ENCODE measurements around the gene OTUB2. TPM values are rescaled to one million over a fixed set of nuclear protein-coding genes. Genes with fewer than 3 reads are reported as not detected.

The OTUB2 gene
- total RNA-seq, 1 donor from 2014 or later: 0.27 TPM

GRCh38 chr14:94050231-94050880 lies 24.2 kb downstream of the OTUB2 start:
- TF ChIP-seq CTCF (IDR thresholded peaks at IDR 0.05; ENCODE audit: borderline replicate concordance): no peak
- Histone ChIP-seq H3K4me3 (no peak overlapping the region), H3K36me3 (peaks cover 98% of the 10 kb centered on the region), H3K4me1 (peaks cover 48% of the 10 kb centered on the region), H3K27ac (replicated peaks) (peak overlapping the region; percentile 47), H3K27me3 (ENCODE audit: low read depth) (no peaks in the 10 kb centered on the region), H3K9me3 (replicated peaks) (no peaks in the 10 kb centered on the region)
- DNase-seq: peak; percentile 81
- intact Hi-C loops (cut with micrococcal nuclease): no loop called here

- peak; percentile 46 for DNase-seq
- H3K27me3 ChIP-seq (ENCODE audit: low read depth): no peaks in the 10 kb centered on the region
- intact Hi-C loops (cut with micrococcal nuclease): no loop called here
- peaks cover 99% of the 10 kb centered on the region for H3K36me3 ChIP-seq
- H3K27ac ChIP-seq (replicated peaks): peak overlapping the region; percentile 47
- H3K9me3 ChIP-seq (replicated peaks): no peaks in the 10 kb centered on the region
- TF ChIP-seq CTCF (IDR thresholded peaks at IDR 0.05; ENCODE audit: borderline replicate concordance): peak; percentile 52
- H3K4me3 ChIP-seq: no peak overlapping the region
- peaks cover 48% of the 10 kb centered on the region for H3K4me1 ChIP-seq
These were observed 25.0 kb downstream of the OTUB2 start for GRCh38 chr14:94051115-94051514.

- H3K36me3 ChIP-seq: peaks cover 100% of the 10 kb centered on the region
- H3K4me3 ChIP-seq: no peak overlapping the region
- intact Hi-C loops (cut with micrococcal nuclease): no loop called here
- H3K9me3 ChIP-seq (replicated peaks): no peaks in the 10 kb centered on the region
- peaks cover 48% of the 10 kb centered on the region for H3K4me1 ChIP-seq
- no peaks in the 10 kb centered on the region for H3K27me3 ChIP-seq (ENCODE audit: low read depth)
- TF ChIP-seq CTCF (IDR thresholded peaks at IDR 0.05; ENCODE audit: borderline replicate concordance): no peak
- DNase-seq: no peak
- peak overlapping the region; percentile 47 for H3K27ac ChIP-seq (replicated peaks)
These were observed 25.6 kb downstream of the OTUB2 start for GRCh38 chr14:94051779-94052178.

GRCh38 chr14:94052199-94052598 lies 26.1 kb downstream of the OTUB2 start:
- peak overlapping the region; percentile 47 for H3K27ac ChIP-seq (replicated peaks)

GRCh38 chr14:94052662-94053061 lies 26.5 kb downstream of the OTUB2 start:
- H3K36me3 ChIP-seq: peaks cover 100% of the 10 kb centered on the region
- peaks cover 56% of the 10 kb centered on the region for H3K4me1 ChIP-seq
- H3K9me3 ChIP-seq (replicated peaks): no peaks in the 10 kb centered on the region
- no peak for DNase-seq
- no peak overlapping the region for H3K27ac ChIP-seq (replicated peaks)
- H3K4me3 ChIP-seq: no peak overlapping the region
- no peak for TF ChIP-seq CTCF (IDR thresholded peaks at IDR 0.05; ENCODE audit: borderline replicate concordance)
- no peaks in the 10 kb centered on the region for H3K27me3 ChIP-seq (ENCODE audit: low read depth)
- intact Hi-C loops (cut with micrococcal nuclease): no loop called here

More at GRCh38 chr14:94052199-94052598, 26.1 kb downstream of the OTUB2 start:
- Histone ChIP-seq H3K27me3 (ENCODE audit: low read depth) (no peaks in the 10 kb centered on the region), H3K4me1 (peaks cover 51% of the 10 kb centered on the region), H3K36me3 (peaks cover 100% of the 10 kb centered on the region), H3K4me3 (no peak overlapping the region), H3K9me3 (replicated peaks) (no peaks in the 10 kb centered on the region)
- DNase-seq: no peak
- no peak for TF ChIP-seq CTCF (IDR thresholded peaks at IDR 0.05; ENCODE audit: borderline replicate concordance)
- intact Hi-C loops (cut with micrococcal nuclease): no loop called here
